SK-N-SH treated with all-trans-retinoic acid at 6 μM for 48 hours (cell line): Measurements from ENCODE around the gene KCNIP2.

ENCODE experiments used
- ATAC-seq: fragments of 200-7000 bp; cut with Tn5 transposase; 3 replicates; pipeline ENCODE4 v1.9.1; 2020; ENCODE audit warnings: mild to moderate bottlenecking, moderate library complexity
- ARNTL ChIP-seq: fragments of 450-650 bp; formaldehyde crosslinking; IDR thresholded peaks from 2 replicates; pipeline ENCODE4 v1.5.0; 2020; ENCODE audit warnings: low read depth, mild to moderate bottlenecking, moderate library complexity, borderline replicate concordance
- BACH2 ChIP-seq: fragments of 250-450 bp; sonication (Bioruptor Pico); IDR thresholded peaks from 2 replicates; pipeline ENCODE4 v1.9.0; 2021; ENCODE audit warnings: mild to moderate bottlenecking, borderline replicate concordance
- CREB5 ChIP-seq: fragments of 250-450 bp; sonication (Bioruptor Pico); IDR thresholded peaks from 2 replicates; pipeline ENCODE4 v1.5.1; 2020; ENCODE audit warnings: low read depth, mild to moderate bottlenecking, moderate library complexity
- CSDC2 ChIP-seq: fragments of 250-450 bp; sonication (Bioruptor Pico); IDR thresholded peaks from 2 replicates; pipeline ENCODE4 v1.5.0; 2020; ENCODE audit warnings: mild to moderate bottlenecking, moderate library complexity
- CSRNP3 ChIP-seq: fragments of 250-450 bp; sonication (Bioruptor Pico); IDR thresholded peaks from 2 replicates; pipeline ENCODE4 v1.5.1; 2021; ENCODE audit warnings: mild to moderate bottlenecking, moderate library complexity
- ESRRG ChIP-seq: fragments of 250-450 bp; sonication (Bioruptor Pico); IDR thresholded peaks from 2 replicates; pipeline ENCODE4 v1.6.1; 2021; ENCODE audit warnings: mild to moderate bottlenecking
- GLIS3 ChIP-seq: fragments of 250-450 bp; sonication (Bioruptor Pico); IDR thresholded peaks from 2 replicates; pipeline ENCODE4 v1.5.0; 2020; ENCODE audit warnings: mild to moderate bottlenecking, moderate library complexity
- ISL1 ChIP-seq: fragments of 250-450 bp; sonication (Bioruptor Pico); IDR thresholded peaks from 2 replicates; pipeline ENCODE4 v2.1.2; 2022; ENCODE audit warnings: mild to moderate bottlenecking, moderate library complexity
- OSR1 ChIP-seq: fragments of 250-450 bp; sonication (Bioruptor Pico); IDR thresholded peaks from 2 replicates; pipeline ENCODE4 v1.8.0; 2022; ENCODE audit warnings: moderate library complexity, mild to moderate bottlenecking, inconsistent platforms
- PATZ1 ChIP-seq: fragments of 250-450 bp; sonication (Bioruptor Pico); IDR thresholded peaks from 2 replicates; pipeline ENCODE4 v1.8.0; 2020; ENCODE audit warnings: mild to moderate bottlenecking, moderate library complexity, borderline replicate concordance
- POU6F1 ChIP-seq: fragments of 250-450 bp; sonication (Bioruptor Pico); IDR thresholded peaks from 2 replicates; pipeline ENCODE4 v1.8.0; 2021; ENCODE audit warnings: low read depth, mild to moderate bottlenecking, moderate library complexity, borderline replicate concordance
- PPARA ChIP-seq: fragments of 250-450 bp; sonication (Bioruptor Pico); IDR thresholded peaks from 2 replicates; pipeline ENCODE4 v1.5.0; 2020; ENCODE audit warnings: mild to moderate bottlenecking, borderline replicate concordance
- RARB ChIP-seq: fragments of 250-450 bp; sonication (Bioruptor Pico); IDR thresholded peaks from 2 replicates; pipeline ENCODE4 v1.8.0; 2021; ENCODE audit warnings: mild to moderate bottlenecking, moderate library complexity
- SNAI2 ChIP-seq: fragments of 250-450 bp; sonication (Bioruptor Pico); IDR thresholded peaks from 2 replicates; pipeline ENCODE4 v1.5.0; 2020; ENCODE audit warnings: mild to moderate bottlenecking, moderate library complexity
- TCF4 ChIP-seq: fragments of 250-450 bp; sonication (Bioruptor Pico); IDR thresholded peaks from 2 replicates; pipeline ENCODE4 v1.8.0; 2021; ENCODE audit warnings: mild to moderate bottlenecking, moderate library complexity, borderline replicate concordance
- TSHZ2 ChIP-seq: fragments of 250-450 bp; sonication (Bioruptor Pico); IDR thresholded peaks from 2 replicates; pipeline ENCODE4 v1.5.0; 2020; ENCODE audit warnings: mild to moderate bottlenecking, moderate library complexity
- ZC3H10 ChIP-seq: fragments of 250-450 bp; sonication (Bioruptor Pico); IDR thresholded peaks from 2 replicates; pipeline ENCODE4 v1.5.1; 2021; ENCODE audit warnings: mild to moderate bottlenecking, moderate library complexity
- ZFP3 ChIP-seq: fragments of 250-450 bp; sonication (Bioruptor Pico); IDR thresholded peaks from 2 replicates; pipeline ENCODE4 v1.5.0; 2020; ENCODE audit warnings: mild to moderate bottlenecking, moderate library complexity
- ZNF565 ChIP-seq: fragments of 450-650 bp; formaldehyde crosslinking; conservative IDR thresholded peaks from 2 replicates; pipeline ENCODE4 v1.5.0; 2020; ENCODE audit warnings: low read depth, mild to moderate bottlenecking, moderate library complexity
- ZNF70 ChIP-seq: fragments of 450-650 bp; formaldehyde crosslinking; IDR thresholded peaks from 2 replicates; pipeline ENCODE4 v1.5.0; 2020; ENCODE audit warnings: mild to moderate bottlenecking, moderate library complexity
- ZNF8 ChIP-seq: fragments of 450-650 bp; formaldehyde crosslinking; IDR thresholded peaks from 2 replicates; pipeline ENCODE4 v1.5.0; 2020; ENCODE audit warnings: mild to moderate bottlenecking, moderate library complexity

The KCNIP2 gene

GRCh38 chr10:101778151-101778780, 65.3 kb downstream of the KCNIP2 start (continued):
- TF ChIP-seq PATZ1 (CRISPR knock-in tag) (no peak), BACH2 (CRISPR knock-in tag) (no peak)
- TF ChIP-seq, all 23 proteins: peak for 0

GRCh38 chr10:101777619-101778145, 65.9 kb downstream of the KCNIP2 start:
- TF ChIP-seq CSDC2 (CRISPR knock-in tag) (no peak), TSHZ2 (CRISPR knock-in tag) (no peak), ESRRG (no peak), ARNTL (CRISPR knock-in tag) (no peak), ZNF565 (no peak), RARB (CRISPR knock-in tag) (no peak), GLIS3 (CRISPR knock-in tag) (no peak), CSRNP3 (CRISPR knock-in tag) (no peak), ZC3H10 (CRISPR knock-in tag) (no peak), POU6F1 (CRISPR knock-in tag) (no peak), TCF4 (CRISPR knock-in tag) (no peak), ZFP3 (CRISPR knock-in tag) (no peak), ISL1 (CRISPR knock-in tag) (no peak), OSR1 (no peak), PPARA (CRISPR knock-in tag) (no peak), PATZ1 (CRISPR knock-in tag) (no peak), SNAI2 (no peak), ZNF8 (no peak), ZNF70 (CRISPR knock-in tag) (no peak), CREB5 (no peak)
- ATAC-seq: no peak
